DMS79 treated with DMSO at 0.1 percent for 48 hours (cell line): Measurements from ENCODE around the gene ORC5.
"Not testable (repeated sequence)": the region's sequence is repeated elsewhere in the genome, so short reads cannot be mapped to it uniquely, and the experiment has no call there.

ENCODE experiments used
- DNase-seq: peaks from one replicate; lab custom pipeline; 2025; lab: John Stamatoyannopoulos, UW

Gene ORC5

DNA sequence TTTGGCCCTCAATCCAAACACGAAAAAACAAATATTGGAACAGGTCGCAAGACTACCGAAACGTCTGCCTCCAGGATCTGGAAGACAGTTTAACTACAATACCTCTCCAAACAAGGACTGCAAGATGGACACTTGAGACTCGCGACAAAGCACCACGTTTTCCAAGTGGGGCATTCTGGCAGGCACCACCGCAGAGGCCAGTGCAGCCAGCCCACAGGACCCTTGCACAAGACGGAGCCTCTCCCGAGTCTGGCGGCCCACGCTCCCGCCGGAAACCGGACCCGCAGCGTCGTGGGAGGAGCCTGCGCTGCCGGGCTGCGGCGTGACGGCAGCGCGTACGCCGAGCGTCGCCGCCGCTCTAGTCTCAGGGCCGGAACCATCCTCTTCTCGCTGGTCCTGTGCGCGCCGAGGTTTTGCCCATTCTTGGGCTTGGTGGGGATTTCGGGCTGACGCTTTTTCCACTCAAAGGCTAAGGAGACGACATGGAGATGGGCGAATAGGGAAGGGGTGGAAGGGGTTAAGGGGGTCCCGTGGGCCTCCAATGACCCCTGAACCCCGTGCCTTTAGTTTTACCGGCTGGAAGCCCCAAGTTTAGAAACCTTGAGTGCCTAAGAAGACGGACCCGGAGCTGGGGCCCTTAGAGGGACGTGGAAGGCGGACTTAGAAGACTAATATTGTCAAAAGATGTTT, at the start of gene ORC5:
TSS of gene ORC5 (minus strand) at position 283 of the 690 bp plus-strand sequence. CDS start at position 174, 109 bp downstream.
- peak; percentile 77 for DNase-seq

DNA sequence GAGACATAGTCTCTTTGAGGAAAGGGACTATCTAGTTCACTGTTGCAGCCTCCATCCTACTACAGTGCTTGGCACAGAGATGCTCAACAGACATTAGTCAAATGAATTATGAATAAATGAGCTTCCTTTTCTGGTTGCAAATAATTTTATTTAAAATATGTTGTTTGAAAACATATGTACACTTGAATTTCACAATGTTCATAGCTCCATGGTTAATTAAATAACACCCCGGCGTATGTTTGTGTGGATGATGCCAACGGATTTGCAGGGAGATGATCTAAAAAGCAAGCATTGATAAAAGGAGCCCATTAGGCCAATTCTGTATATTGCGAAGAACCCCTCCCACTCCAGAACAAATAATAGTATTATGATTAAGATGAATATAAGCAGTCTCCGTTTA, 47.8 kb upstream of the ORC5 start:
- no peak for DNase-seq

- DNase-seq, result no peak
These were observed 47.4 kb upstream of the ORC5 start for GRCh38 chr7:104255194-104255593.

- DNase-seq, result no peak
These were observed 46.9 kb upstream of the ORC5 start for GRCh38 chr7:104254696-104255095.

DNA sequence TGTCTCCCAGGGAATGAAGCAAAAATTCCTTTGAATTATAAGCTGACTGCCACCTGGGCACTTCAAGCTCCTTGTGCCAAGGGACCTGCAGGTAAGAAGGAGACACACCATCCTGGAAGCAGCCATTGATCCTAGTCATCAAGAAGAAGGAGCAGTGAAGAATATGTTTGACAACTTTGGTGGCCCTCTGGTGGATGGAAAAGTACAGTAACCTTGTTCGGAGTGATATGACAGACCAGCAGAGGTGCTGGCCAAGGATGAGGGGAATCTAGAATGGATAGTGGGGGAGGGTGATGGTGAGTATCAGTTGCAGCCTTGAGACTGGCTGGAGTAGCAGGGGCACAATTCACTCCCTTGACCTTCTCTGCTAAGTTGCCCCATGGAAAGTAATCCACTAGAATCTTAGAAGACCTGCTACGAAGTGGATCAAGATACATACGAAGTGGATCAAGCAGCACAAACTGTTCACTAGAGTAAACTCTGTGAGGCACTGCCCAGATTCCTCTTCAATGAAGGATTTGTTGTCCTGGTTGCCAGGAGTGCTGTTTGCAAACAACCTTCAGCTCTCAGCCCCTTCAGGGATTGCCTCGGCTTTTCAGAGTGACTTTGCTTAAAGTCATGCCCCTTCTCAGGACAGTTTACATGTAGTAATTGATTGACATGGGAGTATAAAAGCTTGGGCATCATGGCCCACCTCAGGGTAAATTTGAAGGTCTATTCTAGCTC, 44.8 kb upstream of the ORC5 start:
- no peak for DNase-seq

GRCh38 chr7:104242638-104243037, 34.8 kb upstream of the ORC5 start:
- DNase-seq, result no peak

GRCh38 chr7:104241538-104242209, 33.9 kb upstream of the ORC5 start:
- no peak for DNase-seq

- no peak for DNase-seq
These were observed 33.3 kb upstream of the ORC5 start for GRCh38 chr7:104241135-104241534.

DNA sequence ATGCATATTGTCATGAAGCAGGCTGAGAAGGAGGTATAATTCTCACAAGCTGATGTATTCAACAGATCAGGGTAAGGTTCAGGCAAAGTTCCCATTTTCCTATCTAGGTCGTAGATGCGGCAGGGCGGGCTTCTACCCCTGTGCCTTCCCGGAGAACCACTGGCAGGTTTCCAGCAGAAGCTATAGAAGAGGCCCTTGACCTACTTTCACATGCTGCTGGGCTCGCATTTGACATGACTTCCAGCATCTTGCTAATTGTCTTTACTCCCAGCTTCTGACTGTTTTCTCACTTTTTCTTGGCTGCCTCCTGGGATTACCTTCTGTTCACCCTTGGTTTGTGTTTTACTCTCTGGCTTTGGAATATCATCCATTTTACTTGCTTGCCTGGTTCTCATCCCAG, 32.6 kb upstream of the ORC5 start:
- DNase-seq, result peak; percentile 65

DNA sequence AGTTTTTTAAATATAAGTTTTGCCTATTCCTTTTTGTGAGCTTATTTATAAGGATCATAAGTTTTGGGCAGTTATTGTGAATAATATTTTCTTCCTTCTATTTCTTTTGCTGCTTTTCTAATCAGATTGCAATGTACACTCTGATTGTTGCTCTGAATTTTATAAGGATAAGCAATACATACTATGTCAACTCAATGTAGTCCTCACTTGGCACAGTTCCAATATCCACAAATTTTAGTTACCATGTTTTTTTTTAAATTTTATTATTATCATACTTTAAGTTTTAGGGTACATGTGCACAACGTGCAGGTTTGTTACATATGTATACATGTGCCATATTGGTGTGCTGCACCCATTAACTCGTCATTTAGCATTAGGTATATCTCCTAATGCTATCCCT, 27.2 kb upstream of the ORC5 start:
- not testable (repeated sequence) for DNase-seq

- peak; percentile 53 for DNase-seq
These were observed 23.5 kb upstream of the ORC5 start for GRCh38 chr7:104231054-104232046.

DNA sequence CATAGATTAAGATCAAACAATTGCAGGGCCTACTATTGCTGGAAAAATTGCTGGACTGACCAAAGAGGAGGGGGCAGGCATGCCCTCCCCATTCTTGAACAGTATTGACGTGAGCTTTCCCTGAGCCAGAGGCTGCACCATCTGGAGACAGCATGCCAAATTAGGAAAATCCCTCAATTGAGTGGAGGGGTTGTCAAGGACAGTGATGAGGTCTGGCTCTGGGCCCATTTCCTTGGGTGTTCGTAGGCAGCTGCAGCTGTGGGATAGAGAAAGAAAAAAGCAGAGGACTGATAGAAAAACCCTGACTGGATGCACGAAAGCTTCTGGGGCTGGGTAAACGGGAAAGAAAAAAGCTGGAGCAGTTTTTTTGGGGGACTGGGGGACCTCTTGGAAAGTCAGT, 22.8 kb upstream of the ORC5 start:
- DNase-seq, result peak; percentile 72

GRCh38 chr7:104228442-104228841, 20.6 kb upstream of the ORC5 start:
- no peak for DNase-seq

DNA sequence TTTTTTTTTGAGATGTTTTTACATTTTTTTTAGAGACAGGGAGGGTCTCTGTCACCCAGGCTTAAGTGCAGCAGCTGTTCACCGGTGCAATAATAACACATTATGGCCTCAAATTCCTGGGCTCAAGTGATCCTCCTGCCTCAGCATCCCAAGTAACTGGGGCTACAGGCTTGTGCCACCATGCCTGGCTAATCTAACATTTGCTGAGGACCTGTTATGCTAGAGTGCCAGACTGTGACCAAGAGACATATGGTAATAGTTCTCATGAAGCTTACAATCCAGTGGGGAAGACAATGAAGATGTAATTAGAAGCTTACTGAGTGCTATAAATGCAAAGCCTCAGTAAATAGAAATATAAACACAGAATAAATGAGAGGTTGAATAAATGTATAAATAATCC, 17.6 kb upstream of the ORC5 start:
- DNase-seq, result no peak

- DNase-seq, result no peak
These were observed 9.8 kb upstream of the ORC5 start for GRCh38 chr7:104217620-104218019.

GRCh38 chr7:104209063-104209462, 1.2 kb upstream of the ORC5 start:
- no peak for DNase-seq

DNA sequence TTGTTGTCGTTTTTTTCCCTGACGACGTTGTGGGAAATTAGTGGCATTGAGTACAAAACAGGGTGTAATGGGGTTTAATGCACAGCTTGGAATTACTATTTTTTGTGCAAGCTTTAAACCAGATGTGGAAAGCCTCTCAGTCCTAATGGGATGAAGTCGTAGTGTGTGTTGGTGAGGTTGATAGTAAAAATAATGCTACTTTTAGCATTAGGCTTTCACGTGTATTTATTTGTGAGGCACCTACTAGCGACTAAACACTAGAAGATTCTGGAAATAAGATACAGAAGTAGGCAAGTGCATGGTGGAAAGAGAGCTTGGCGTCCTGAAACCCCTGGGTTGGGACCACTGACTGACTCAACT, 588 bp upstream of the ORC5 start:
- DNase-seq, result peak; percentile 30

- DNase-seq, result peak; percentile 32
These were observed 474 bp downstream of the ORC5 start for GRCh38 chr7:104207348-104207730.

DNA sequence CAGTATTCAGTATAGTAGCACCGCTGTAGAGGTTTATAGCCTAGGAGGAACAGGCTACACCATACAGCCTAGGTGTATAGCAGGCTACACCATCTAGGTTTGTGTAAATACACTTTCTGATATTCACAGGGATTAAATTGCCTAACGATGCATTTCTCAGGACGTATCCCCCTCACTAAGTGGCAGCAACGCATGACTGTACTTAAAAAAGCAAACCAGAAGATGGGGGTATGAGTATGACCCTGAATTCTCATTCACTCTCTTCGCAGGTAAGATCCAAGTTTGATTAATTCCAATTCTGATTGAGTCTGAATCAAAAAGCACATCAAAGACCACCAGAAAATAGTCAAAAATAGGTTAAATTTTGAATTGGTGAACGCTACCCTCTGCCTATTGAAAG, 972 bp downstream of the ORC5 start:
- DNase-seq, result no peak

- no peak for DNase-seq
These were observed 9.0 kb downstream of the ORC5 start for GRCh38 chr7:104198673-104199278.

GRCh38 chr7:104196161-104196560, 11.7 kb downstream of the ORC5 start:
- no peak for DNase-seq

DNA sequence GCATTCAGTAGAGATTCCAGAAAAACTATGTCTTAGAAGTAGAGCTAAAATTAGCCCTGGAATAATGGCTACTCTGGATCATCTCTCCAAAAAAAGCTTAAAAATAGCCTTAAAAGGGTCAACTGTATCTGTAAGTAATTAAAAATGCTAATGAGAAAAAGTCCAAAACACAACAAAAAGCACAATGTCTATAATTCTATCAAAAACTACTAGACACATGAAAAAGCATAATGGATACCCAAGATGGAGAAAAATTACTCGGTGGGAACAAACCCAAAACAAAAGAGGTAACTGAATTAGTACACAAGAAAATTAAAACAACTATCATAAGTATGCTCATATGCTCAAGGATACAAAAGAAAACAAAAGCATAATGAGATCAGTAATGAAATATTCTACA, 15.4 kb downstream of the ORC5 start:
- DNase-seq, result no peak
